Neural cell (in vitro differentiated cells): ENCODE data around the gene BNC2. TPM values are rescaled to one million over a fixed set of nuclear protein-coding genes. Genes with fewer than 3 reads are reported as not detected.

ENCODE experiments used
- H2AFZ ChIP-seq: fragments of 200-600, 300-800 bp; sonication (generic), shearing (Covaris generic); 2 replicates; pipeline ENCODE4 v1.6.0; 2014; ENCODE audit warnings: low read depth, mild to moderate bottlenecking, antibody characterized with exemption, low read length, moderate library complexity
- H3F3A ChIP-seq: fragments of 200-600 bp; shearing (Covaris generic); 2 replicates; pipeline ENCODE4 v1.6.1; 2016; ENCODE audit warnings: mild to moderate bottlenecking, moderate library complexity, mixed read lengths, antibody characterized with exemption, low read length; ENCODE audit not compliant: insufficient read depth, poor library complexity, severe bottlenecking
- H3K27ac ChIP-seq: fragments of 200-600, 300-800 bp; sonication (generic), shearing (Covaris generic); 2 replicates; pipeline ENCODE4 v1.5.1; 2014; ENCODE audit warnings: mild to moderate bottlenecking, low read length, moderate library complexity
- H3K27me3 ChIP-seq: fragments of 300-800, 200-600 bp; sonication (generic), shearing (Covaris generic); 2 replicates; pipeline ENCODE4 v1.6.0; 2014; ENCODE audit warnings: mild to moderate bottlenecking, low read depth, low read length, moderate library complexity; ENCODE audit not compliant: insufficient read depth
- H3K36me3 ChIP-seq: fragments of 300-800, 200-600 bp; sonication (generic), shearing (Covaris generic); 2 replicates; pipeline ENCODE4 v1.5.1; 2014; ENCODE audit warnings: mild to moderate bottlenecking, antibody characterized with exemption, low read length, moderate library complexity; ENCODE audit not compliant: insufficient read depth
- H3K4me2 ChIP-seq: fragments of 300-800, 200-600 bp; sonication (generic), shearing (Covaris generic); 2 replicates; pipeline ENCODE4 v1.6.0; 2014; ENCODE audit warnings: mild to moderate bottlenecking, low read length
- H3K4me3 ChIP-seq: fragments of 300-800, 200-600 bp; sonication (generic), shearing (Covaris generic); 2 replicates; pipeline ENCODE4 v1.5.1; 2014; ENCODE audit warnings: mild to moderate bottlenecking, low read length, moderate library complexity
- H3K79me2 ChIP-seq: fragments of 200-600 bp; shearing (Covaris generic); replicated peaks from 2 replicates; pipeline ENCODE4 v1.6.0; 2014; ENCODE audit warnings: mild to moderate bottlenecking, low read length, moderate library complexity; ENCODE audit not compliant: insufficient read depth
- H3K9ac ChIP-seq: fragments of 300-800, 200-600 bp; sonication (generic), shearing (Covaris generic); 2 replicates; pipeline ENCODE4 v1.6.1; 2016; ENCODE audit warnings: mild to moderate bottlenecking, low read length, mixed read lengths
- H3K9me2 ChIP-seq: fragments of 200-600 bp; shearing (Covaris generic); 2 replicates; pipeline ENCODE4 v1.6.1; 2016; ENCODE audit warnings: mild to moderate bottlenecking, low read length, mixed read lengths; ENCODE audit not compliant: insufficient read depth
- H3K9me3 ChIP-seq: fragments of 200-600, 300-800 bp; sonication (generic), shearing (Covaris generic); 2 replicates; pipeline ENCODE4 v1.6.1; 2016; ENCODE audit warnings: mild to moderate bottlenecking, mixed run types, low read length, moderate library complexity, mixed read lengths
- H4K20me1 ChIP-seq: fragments of 200-600 bp; shearing (Covaris generic); 2 replicates; pipeline ENCODE4 v1.6.1; 2016; ENCODE audit warnings: mild to moderate bottlenecking, mixed run types; ENCODE audit not compliant: insufficient read depth
- CTCF ChIP-seq: fragments of 450-650 bp; IDR thresholded peaks from 2 replicates; pipeline ENCODE4 v1.5.1; 2014; ENCODE audit warnings: antibody characterized with exemption, mild to moderate bottlenecking, moderate library complexity; ENCODE audit not compliant: poor library complexity, severe bottlenecking
- EP300 ChIP-seq: fragments of 450-650 bp; conservative IDR thresholded peaks from 2 replicates; pipeline ENCODE4 v1.6.1; 2014; ENCODE audit warnings: antibody characterized with exemption, mild to moderate bottlenecking, moderate library complexity; ENCODE audit not compliant: poor library complexity, severe bottlenecking
- EZH2 ChIP-seq: fragments of 200-600, 300-800 bp; shearing (Covaris generic), sonication (generic); IDR thresholded peaks from 2 replicates; pipeline ENCODE4 v1.6.1; 2014; ENCODE audit warnings: antibody characterized with exemption, low read length, borderline replicate concordance, mild to moderate bottlenecking; ENCODE audit not compliant: insufficient read depth, poor library complexity, severe bottlenecking
- MXI1 ChIP-seq: fragments of 450-650 bp; conservative IDR thresholded peaks from 2 replicates; pipeline ENCODE4 v1.6.1; 2014; ENCODE audit warnings: antibody characterized with exemption, mild to moderate bottlenecking; ENCODE audit not compliant: poor library complexity, severe bottlenecking
- POLR2AphosphoS5 ChIP-seq: IDR thresholded peaks from 2 replicates; pipeline ENCODE4 v1.6.1; 2012
- RAD21 ChIP-seq: fragments of 450-650 bp; conservative IDR thresholded peaks from 2 replicates; pipeline ENCODE4 v1.6.1; 2014; ENCODE audit warnings: antibody characterized with exemption, mild to moderate bottlenecking, moderate library complexity
- REST ChIP-seq: IDR thresholded peaks from 2 replicates; pipeline ENCODE4 v1.6.1; 2012; ENCODE audit warnings: borderline replicate concordance
- SMC3 ChIP-seq: fragments of 450-650 bp; conservative IDR thresholded peaks from 2 replicates; pipeline ENCODE4 v1.6.1; 2014; ENCODE audit warnings: antibody characterized with exemption, mild to moderate bottlenecking, moderate library complexity; ENCODE audit not compliant: poor library complexity
- TAF1 ChIP-seq: IDR thresholded peaks from 2 replicates; pipeline ENCODE4 v1.6.1; 2012; ENCODE audit warnings: low read depth
- polyA plus RNA-seq: library from polyadenylated mRNA; depleted of rRNA; stranded (reverse); fragments of >200 nt; gene quantifications from 2 replicates; pipeline ENCODE4 v1.2.3, GENCODE V29; 2014

The BNC2 gene
- polyA plus RNA-seq, 1 donor from 2014 or later = 1.3 TPM

- Histone ChIP-seq H3K36me3 (no peaks in the 10 kb centered on the region), H2AFZ (no peak overlapping the region), H3K9me2 (no peaks in the 10 kb centered on the region), H3K27ac (peak overlapping the region; percentile 23), H3K9me3 (no peaks in the 10 kb centered on the region), H3K4me2 (no peak overlapping the region), H4K20me1 (no peaks in the 10 kb centered on the region), H3K79me2 (no peaks in the 10 kb centered on the region), H3K27me3 (no peaks in the 10 kb centered on the region), H3F3A (no peaks in the 10 kb centered on the region), H3K9ac (no peak overlapping the region), H3K4me3 (no peak overlapping the region)
- no peak for TF ChIP-seq TAF1
- peak; percentile 52 for TF ChIP-seq REST
- TF ChIP-seq CTCF = no peak
- TF ChIP-seq RAD21 = peak; percentile 47
- peak; percentile 37 for TF ChIP-seq SMC3
- TF ChIP-seq MXI1 = peak; percentile 17
- no peak for TF ChIP-seq EZH2
- TF ChIP-seq EP300 = peak; percentile 99
- TF ChIP-seq POLR2AphosphoS5 = peak; percentile 89
Observed at GRCh38 chr9:16571127-16571802, 299.2 kb downstream of the BNC2 start.

- TF ChIP-seq SMC3 = no peak
- no peak for TF ChIP-seq TAF1
- no peak for TF ChIP-seq EP300
- TF ChIP-seq RAD21 = no peak
- TF ChIP-seq EZH2 = no peak
- TF ChIP-seq CTCF = no peak
- no peak for TF ChIP-seq REST
- no peak for TF ChIP-seq POLR2AphosphoS5
- TF ChIP-seq MXI1 = no peak
- no peaks in the 10 kb centered on the region for H3K27me3 ChIP-seq
- H3K79me2 ChIP-seq = no peaks in the 10 kb centered on the region
Observed at GRCh38 chr9:16563446-16563845, 307.0 kb downstream of the BNC2 start.

More at GRCh38 chr9:16563446-16563845, 307.0 kb downstream of the BNC2 start:
- Histone ChIP-seq H3F3A (no peaks in the 10 kb centered on the region), H3K9me2 (no peaks in the 10 kb centered on the region), H3K9ac (no peak overlapping the region), H2AFZ (no peak overlapping the region), H3K4me2 (no peak overlapping the region), H3K27ac (no peak overlapping the region), H3K9me3 (no peaks in the 10 kb centered on the region), H3K4me3 (no peak overlapping the region), H3K36me3 (no peaks in the 10 kb centered on the region), H4K20me1 (no peaks in the 10 kb centered on the region)
